OCI-LY7 (cell line): ENCODE measurements around the gene F13A1. TPM values are rescaled to one million over a fixed set of nuclear protein-coding genes. Genes with fewer than 3 reads are reported as not detected.

Experiments
- BruUV-seq: library from RNA; stranded (reverse); fragments of 400-500 nt; replicated peaks from 2 replicates; lab custom pipeline; 2021; lab: Mats Ljungman, UMichigan
- CTCF ChIA-PET: fragments of 300-600 bp; sonication (Branson Sonifier 250); formaldehyde crosslinking; loops from one replicate; lab custom pipeline; 2022; ENCODE audit warnings: antibody characterized with exemption; ENCODE audit not compliant: unreplicated experiment; lab: Charles Lee
- POLR2A ChIA-PET: fragments of 300-600 bp; sonication (Branson Sonifier 250); formaldehyde crosslinking; loops from one replicate; lab custom pipeline; 2022; ENCODE audit warnings: antibody characterized with exemption; lab: Charles Lee
- DNase-seq: peaks from one replicate; pipeline ENCODE4 v3.0.0-alpha.2; 2015; ENCODE audit warnings: low spot score
- H2AFZ ChIP-seq: fragments of 200-600 bp; sonication (generic), shearing (Covaris generic); 2 replicates; pipeline ENCODE4 v1.6.1; 2014; ENCODE audit warnings: mild to moderate bottlenecking, antibody characterized with exemption, low read length, moderate library complexity
- H3K27ac ChIP-seq: fragments of 200-600 bp; sonication (generic); 2 replicates; pipeline ENCODE4 v1.5.1; 2014; ENCODE audit warnings: mixed run types, low read depth, mild to moderate bottlenecking, moderate library complexity, low read length, inconsistent platforms; ENCODE audit not compliant: poor library complexity, severe bottlenecking
- H3K36me3 ChIP-seq: fragments of 200-600 bp; sonication (generic); 2 replicates; pipeline ENCODE4 v1.6.1; 2014; ENCODE audit warnings: mild to moderate bottlenecking, antibody characterized with exemption, low read length, moderate library complexity, mixed read lengths; ENCODE audit not compliant: insufficient read depth
- H3K4me1 ChIP-seq: fragments of 200-600 bp; sonication (generic); 2 replicates; pipeline ENCODE4 v1.5.1; 2014; ENCODE audit warnings: mild to moderate bottlenecking, low read length; ENCODE audit not compliant: insufficient read depth, poor library complexity, severe bottlenecking
- H3K4me2 ChIP-seq: fragments of 200-600 bp; sonication (generic); 2 replicates; pipeline ENCODE4 v1.6.1; 2014; ENCODE audit warnings: mild to moderate bottlenecking, low read length
- H3K4me3 ChIP-seq: fragments of 200-600 bp; sonication (generic); 2 replicates; pipeline ENCODE4 v1.5.1; 2014; ENCODE audit warnings: mild to moderate bottlenecking, low read depth, low read length; ENCODE audit not compliant: poor library complexity, severe bottlenecking
- H3K79me2 ChIP-seq: fragments of 200-600 bp; sonication (generic); 2 replicates; pipeline ENCODE4 v1.6.1; 2016; ENCODE audit warnings: low read depth, mild to moderate bottlenecking, low read length, moderate library complexity, mixed read lengths; ENCODE audit not compliant: insufficient read depth
- H3K9me2 ChIP-seq: fragments of 200-600 bp; sonication (generic); 2 replicates; pipeline ENCODE4 v1.6.1; 2016; ENCODE audit warnings: mild to moderate bottlenecking, low read length, mixed read lengths; ENCODE audit not compliant: insufficient read depth
- H3K9me3 ChIP-seq: fragments of 200-600 bp; sonication (generic); 2 replicates; pipeline ENCODE4 v1.6.1; 2014; ENCODE audit warnings: mild to moderate bottlenecking, mixed run types, low read length, mixed read lengths
- H4K20me1 ChIP-seq: fragments of 200-600 bp; sonication (generic); 2 replicates; pipeline ENCODE4 v1.6.1; 2014; ENCODE audit warnings: mild to moderate bottlenecking, antibody characterized with exemption, low read length, moderate library complexity, mixed read lengths; ENCODE audit not compliant: insufficient read depth
- CTCF ChIP-seq: fragments of 200-600 bp; sonication (generic); conservative IDR thresholded peaks from 2 replicates; pipeline ENCODE4 v1.5.1; 2014; ENCODE audit warnings: mild to moderate bottlenecking, antibody characterized with exemption, low read length, moderate library complexity, mixed read lengths
- EZH2phosphoT487 ChIP-seq: fragments of 200-600 bp; sonication (generic); IDR thresholded peaks from 2 replicates; pipeline ENCODE4 v1.6.1; 2018; ENCODE audit warnings: low read depth, borderline replicate concordance, mild to moderate bottlenecking, mixed run types, antibody characterized with exemption, low read length, moderate library complexity, mixed read lengths
- intact Hi-C: fragments of 100-400 bp; cut with micrococcal nuclease; formaldehyde crosslinking; loops from one replicate; pipeline ENCODE4 v1.10.0; 2022; ENCODE audit not compliant: unreplicated experiment
- total RNA-seq, 2 experiments: library from RNA; depleted of rRNA in 1 of 2; stranded (reverse); fragments of >200 nt in 1 of 2; shearing (Covaris generic) in 1 of 2; gene quantifications; 2 replicates each; pipeline ENCODE4 v1.2.3, GENCODE V29; 2014 to 2022

F13A1 gene
- total RNA-seq, 2 experiments from 2014 or later: 0.13 to 0.63 TPM

- no peaks in the 10 kb centered on the region for H3K9me3 ChIP-seq
- no peak overlapping the region for H2AFZ ChIP-seq
- DNase-seq: no peak
- no peaks in the 10 kb centered on the region for H3K9me2 ChIP-seq
- ChIA-PET POLR2A (no interaction called here), CTCF (no interaction called here)
- no peak for TF ChIP-seq CTCF
- TF ChIP-seq EZH2phosphoT487: no peak
- H3K36me3 ChIP-seq: no peaks in the 10 kb centered on the region
- H3K79me2 ChIP-seq: no peaks in the 10 kb centered on the region
- no peaks in the 10 kb centered on the region for H4K20me1 ChIP-seq
- no peak overlapping the region for H3K4me2 ChIP-seq
- no peak overlapping the region for H3K4me3 ChIP-seq
- peaks cover 9% of the 10 kb centered on the region for H3K4me1 ChIP-seq
- intact Hi-C loops: no loop called here
- no peak overlapping the region for H3K27ac ChIP-seq
- no TSS peak for BruUV-seq
These were observed 101.7 kb downstream of the F13A1 start for GRCh38 chr6:6218759-6219085.

DNA sequence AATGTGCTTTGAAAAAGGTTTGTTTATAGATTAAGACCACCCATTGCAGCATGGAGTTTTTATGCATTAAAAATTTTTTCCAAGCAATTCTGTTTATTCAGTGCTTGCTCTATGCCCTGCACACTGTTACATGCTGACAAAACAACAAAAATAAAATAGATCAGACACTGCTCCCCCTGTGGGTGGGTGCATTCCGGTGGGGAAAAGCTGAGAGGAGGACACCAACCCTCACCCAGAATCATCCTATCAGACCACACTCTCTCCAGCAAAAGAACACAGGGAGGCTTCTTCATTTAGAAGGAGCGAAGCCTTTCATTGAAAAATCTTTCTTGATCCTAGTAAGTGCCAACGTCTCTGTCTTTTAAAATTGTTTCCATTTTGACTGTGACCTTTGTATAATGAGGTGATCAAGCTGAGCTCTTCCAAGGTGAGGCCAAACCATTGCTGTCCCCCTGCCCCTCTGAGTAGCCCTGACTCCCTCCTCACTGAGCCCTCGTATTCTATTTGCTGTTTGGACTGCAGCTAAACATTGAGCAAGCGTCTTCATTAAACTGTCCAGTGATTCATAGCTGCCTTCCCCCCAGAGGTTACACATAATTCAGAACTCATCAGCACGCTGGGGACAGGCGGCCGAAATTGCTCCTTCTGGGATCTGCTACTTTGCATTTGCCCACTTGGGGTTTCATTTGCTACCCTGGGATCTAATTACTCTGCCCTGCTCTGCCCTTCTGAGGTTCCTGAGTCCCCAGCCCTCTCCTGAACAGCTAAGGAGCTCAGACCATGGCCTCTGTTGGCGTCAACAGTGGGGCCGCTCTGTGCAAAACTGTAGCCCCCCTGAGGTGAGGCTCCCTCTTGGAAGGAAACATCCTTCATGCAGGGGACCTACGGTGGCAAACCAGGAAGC, 102.4 kb downstream of the F13A1 start:
- DNase-seq: peak; percentile 9
- CTCF ChIA-PET: no interaction called here
- intact Hi-C loops: no loop called here

More for the DNA sequence above, 102.4 kb downstream of the F13A1 start:
- peaks cover 9% of the 10 kb centered on the region for H3K4me1 ChIP-seq
- H3K4me3 ChIP-seq: no peak overlapping the region
- BruUV-seq: no TSS peak
- POLR2A ChIA-PET: no interaction called here
- H3K4me2 ChIP-seq: no peak overlapping the region
- no peaks in the 10 kb centered on the region for H3K9me2 ChIP-seq
- TF ChIP-seq EZH2phosphoT487 (no peak), CTCF (peak; percentile 59)
- H3K27ac ChIP-seq: no peak overlapping the region
- no peak overlapping the region for H2AFZ ChIP-seq
- H3K36me3 ChIP-seq: no peaks in the 10 kb centered on the region
- H4K20me1 ChIP-seq: no peaks in the 10 kb centered on the region
- no peaks in the 10 kb centered on the region for H3K9me3 ChIP-seq
- H3K79me2 ChIP-seq: no peaks in the 10 kb centered on the region
